Natural killer cell (primary cell): Measurements from ENCODE around the gene SLC35A4. TPM values are rescaled to one million over a fixed set of nuclear protein-coding genes. Genes with fewer than 3 reads are reported as not detected.

ENCODE experiments used
- ATAC-seq, 3 donors: fragments of 150-1000 bp in 2 of 3; fragments of 200-7000 bp in 1 of 3; cut with Tn5 transposase; 1 replicate in 1 of 3; 2 replicates in 2 of 3; pipeline ENCODE4 v1.10.0; 2021; ENCODE audit warnings: mild to moderate bottlenecking in 2 of 3, moderate library complexity in 2 of 3
- DNase-seq, 2 donors: peaks; one replicate each; pipeline versions ENCODE4 v3.0.0 to v3.0.0-alpha.2; 2013 to 2021; ENCODE audit warnings: mixed read lengths in 1 of 2
- H3K27ac ChIP-seq: one replicate; pipeline ENCODE4 v1.5.1; 2013; ENCODE audit warnings: mild to moderate bottlenecking, low read length
- H3K27me3 ChIP-seq: one replicate; pipeline ENCODE4 v1.6.1; 2013; ENCODE audit warnings: low read length; ENCODE audit not compliant: control insufficient read depth, insufficient read depth
- H3K36me3 ChIP-seq: one replicate; pipeline ENCODE4 v1.6.1; 2013; ENCODE audit warnings: low read length; ENCODE audit not compliant: control insufficient read depth, insufficient read depth
- H3K4me1 ChIP-seq: one replicate; pipeline ENCODE4 v1.6.1; 2013; ENCODE audit warnings: low read length; ENCODE audit not compliant: control insufficient read depth, insufficient read depth
- H3K4me3 ChIP-seq: one replicate; pipeline ENCODE4 v1.5.1; 2013; ENCODE audit warnings: low read length
- H3K9me3 ChIP-seq: one replicate; pipeline ENCODE4 v1.6.1; 2013; ENCODE audit warnings: low read length; ENCODE audit not compliant: control insufficient read depth, insufficient read depth
- H3K27ac Mint-ChIP-seq, 2 donors: one replicate each; pipeline ENCODE4 v1.8.0; 2022; ENCODE audit warnings: mild to moderate bottlenecking in 2 of 2, mixed read lengths in 2 of 2, moderate library complexity in 1 of 2
- H3K27me3 Mint-ChIP-seq, 2 donors: one replicate each; pipeline ENCODE4 v1.8.0; 2022; ENCODE audit warnings: low read depth in 2 of 2, mixed read lengths in 2 of 2
- H3K36me3 Mint-ChIP-seq: one replicate; pipeline ENCODE4 v1.8.0; 2022; ENCODE audit warnings: mixed read lengths
- H3K4me1 Mint-ChIP-seq, 2 donors: one replicate each; pipeline ENCODE4 v1.8.0; 2022; ENCODE audit warnings: mixed read lengths in 2 of 2
- H3K4me3 Mint-ChIP-seq: one replicate; pipeline ENCODE4 v1.8.0; 2022; ENCODE audit warnings: mild to moderate bottlenecking, moderate library complexity, mixed read lengths
- H3K9me3 Mint-ChIP-seq, 2 donors: one replicate each; pipeline ENCODE4 v1.8.0; 2022; ENCODE audit warnings: mixed read lengths in 2 of 2
- WGBS: methylation state at CpG from one replicate; pipeline ENCODE4 v1.1.7; 2013; ENCODE audit warnings: missing lambda C conversion rate; ENCODE audit not compliant: insufficient coverage; 5-methylcytosine and 5-hydroxymethylcytosine counted together
- intact Hi-C: fragments of 100-400 bp; cut with micrococcal nuclease; formaldehyde crosslinking; loops from one replicate; pipeline ENCODE4 v1.14.2; 2022
- total RNA-seq, 4 donors: library from RNA; stranded (reverse); fragments of 120-200 nt in 1 of 4; gene quantifications; one replicate each; pipeline versions ENCODE4 v1.2.3 to v1.2.4, GENCODE V29; 2013 to 2022
- TF ChIP-seq, protein P1 (sequence below): fragments of 200-600 bp; IDR thresholded peaks from one replicate; pipeline ENCODE4 v1.8.0; 2022; ENCODE audit warnings: antibody characterized with exemption

The SLC35A4 gene
- total RNA-seq, 3 donors from 2014 or later (not counting 1 experiment from before 2014, with no cell fraction given) = 63.1 to 76.1 (median 72.3) TPM

- no peak for ATAC-seq
- no peaks in the 10 kb centered on the region for H3K27me3 ChIP-seq
- no peaks in the 10 kb centered on the region for H3K9me3 ChIP-seq
- no peak overlapping the region for H3K4me3 ChIP-seq
- H3K4me1 ChIP-seq = peaks cover 12% of the 10 kb centered on the region
- H3K4me3 Mint-ChIP-seq = no peak overlapping the region
- no peak overlapping the region for H3K27ac Mint-ChIP-seq
- H3K4me1 Mint-ChIP-seq = peaks cover 4 to 9% of the 10 kb centered on the region in 2 donors
- H3K36me3 Mint-ChIP-seq = no peaks in the 10 kb centered on the region
- no peaks in the 10 kb centered on the region for H3K9me3 Mint-ChIP-seq
- intact Hi-C loops = no loop called here
- no peak overlapping the region for H3K27ac ChIP-seq
- DNase-seq = no peak
- peaks cover 41% of the 10 kb centered on the region for H3K36me3 ChIP-seq
- no peaks in the 10 kb centered on the region for H3K27me3 Mint-ChIP-seq
- TF ChIP-seq, protein P1, sequence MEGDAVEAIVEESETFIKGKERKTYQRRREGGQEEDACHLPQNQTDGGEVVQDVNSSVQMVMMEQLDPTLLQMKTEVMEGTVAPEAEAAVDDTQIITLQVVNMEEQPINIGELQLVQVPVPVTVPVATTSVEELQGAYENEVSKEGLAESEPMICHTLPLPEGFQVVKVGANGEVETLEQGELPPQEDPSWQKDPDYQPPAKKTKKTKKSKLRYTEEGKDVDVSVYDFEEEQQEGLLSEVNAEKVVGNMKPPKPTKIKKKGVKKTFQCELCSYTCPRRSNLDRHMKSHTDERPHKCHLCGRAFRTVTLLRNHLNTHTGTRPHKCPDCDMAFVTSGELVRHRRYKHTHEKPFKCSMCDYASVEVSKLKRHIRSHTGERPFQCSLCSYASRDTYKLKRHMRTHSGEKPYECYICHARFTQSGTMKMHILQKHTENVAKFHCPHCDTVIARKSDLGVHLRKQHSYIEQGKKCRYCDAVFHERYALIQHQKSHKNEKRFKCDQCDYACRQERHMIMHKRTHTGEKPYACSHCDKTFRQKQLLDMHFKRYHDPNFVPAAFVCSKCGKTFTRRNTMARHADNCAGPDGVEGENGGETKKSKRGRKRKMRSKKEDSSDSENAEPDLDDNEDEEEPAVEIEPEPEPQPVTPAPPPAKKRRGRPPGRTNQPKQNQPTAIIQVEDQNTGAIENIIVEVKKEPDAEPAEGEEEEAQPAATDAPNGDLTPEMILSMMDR = no peak
- 97% methylated on average over 4 of the region's 5 CpGs for WGBS
Measured at GRCh38 chr5:140542972-140543371, 21.7 kb upstream of the SLC35A4 start.

DNA sequence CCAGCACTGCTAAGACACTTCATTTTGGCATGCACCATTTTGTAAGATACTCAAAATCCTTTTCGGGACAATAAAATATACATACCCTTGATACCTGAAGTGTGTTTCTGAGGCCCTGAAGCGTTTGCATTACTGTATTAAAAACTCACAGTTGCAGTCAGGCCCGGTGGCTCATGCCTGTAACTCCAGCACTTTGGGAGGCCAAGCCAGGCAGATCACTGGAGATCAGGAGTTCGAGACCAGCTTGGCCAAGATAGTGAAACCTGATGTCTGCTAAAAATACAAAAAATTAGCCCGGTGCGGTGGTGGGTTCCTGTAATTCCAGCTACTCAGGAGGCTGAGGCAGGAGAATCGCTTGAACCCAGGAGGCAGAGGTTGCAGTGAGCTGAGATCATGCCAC is 19.6 kb upstream of the SLC35A4 start:
- no peaks in the 10 kb centered on the region for H3K9me3 ChIP-seq
- H3K27me3 ChIP-seq = no peaks in the 10 kb centered on the region
- ATAC-seq (no peak), DNase-seq (no peak)
- TF ChIP-seq, protein P1 = no peak
- H3K4me3 ChIP-seq = no peak overlapping the region
- H3K36me3 Mint-ChIP-seq = no peaks in the 10 kb centered on the region
- H3K4me3 Mint-ChIP-seq = no peak overlapping the region
- peaks cover 32% of the 10 kb centered on the region for H3K36me3 ChIP-seq
- intact Hi-C loops = loop anchor here (5.0 kb wide), 1 partner anchor 157 kb away; the partner anchor contains the start of gene ZMAT2
- H3K27ac Mint-ChIP-seq = peak overlapping the region in 1 of 2 donors; percentile 25
- H3K27me3 Mint-ChIP-seq = no peaks in the 10 kb centered on the region
- H3K9me3 Mint-ChIP-seq = no peaks in the 10 kb centered on the region
- H3K4me1 Mint-ChIP-seq = peaks cover 23 to 27% of the 10 kb centered on the region in 2 donors
- no peak overlapping the region for H3K27ac ChIP-seq
- WGBS = 96% methylated on average over 7 of the region's 7 CpGs
- H3K4me1 ChIP-seq = peaks cover 30% of the 10 kb centered on the region

DNA sequence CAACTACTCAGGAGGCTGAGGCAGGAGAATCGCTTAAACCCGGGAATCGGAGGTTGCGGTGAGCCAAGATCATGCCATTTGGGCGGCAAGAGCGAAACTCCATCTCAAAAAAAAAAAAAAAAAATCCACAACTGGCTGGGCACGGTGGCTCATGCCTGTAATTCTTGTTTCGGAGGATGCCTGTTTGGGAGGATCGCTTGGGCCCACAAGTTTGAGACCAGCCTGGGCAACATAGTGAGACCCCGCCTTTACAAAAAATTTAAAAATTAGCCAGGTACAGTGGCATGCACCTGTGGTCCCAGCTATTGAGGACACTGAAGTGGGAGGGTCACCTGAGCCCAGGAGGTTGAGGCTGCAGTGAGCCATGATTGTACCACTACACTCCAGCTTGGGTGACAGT is 19.0 kb upstream of the SLC35A4 start:
- no peak overlapping the region for H3K4me3 ChIP-seq
- no peaks in the 10 kb centered on the region for H3K9me3 ChIP-seq
- TF ChIP-seq, protein P1 = no peak
- peaks cover 30% of the 10 kb centered on the region for H3K4me1 ChIP-seq
- peaks cover 32% of the 10 kb centered on the region for H3K36me3 ChIP-seq
- Mint-ChIP-seq H3K36me3 (peaks cover under 1% of the 10 kb centered on the region), H3K9me3 (no peaks in the 10 kb centered on the region), H3K27ac (peak overlapping the region in 1 of 2 donors; percentile 87), H3K4me1 (peaks cover 26 to 28% of the 10 kb centered on the region in 2 donors), H3K27me3 (no peaks in the 10 kb centered on the region), H3K4me3 (no peak overlapping the region)
- intact Hi-C loops = loop anchor here (5.0 kb wide), 1 partner anchor 157 kb away; the partner anchor contains the start of gene ZMAT2
- over 99% methylated on average over 10 of the region's 10 CpGs for WGBS
- H3K27me3 ChIP-seq = no peaks in the 10 kb centered on the region
- DNase-seq = no peak
- no peak overlapping the region for H3K27ac ChIP-seq
- no peak for ATAC-seq
